NCI-H510A (cell line): Measurements from ENCODE around the gene IL1R1.
"Not testable (repeated sequence)": the region's sequence is repeated elsewhere in the genome, so short reads cannot be mapped to it uniquely, and the experiment has no call there.

Source experiments
- DNase-seq: peaks from one replicate; lab custom pipeline; 2025; lab: John Stamatoyannopoulos, UW

The IL1R1 gene

GRCh38 chr2:102110596-102111334 is 31.8 kb upstream of the IL1R1 start:
- no peak for DNase-seq

DNA sequence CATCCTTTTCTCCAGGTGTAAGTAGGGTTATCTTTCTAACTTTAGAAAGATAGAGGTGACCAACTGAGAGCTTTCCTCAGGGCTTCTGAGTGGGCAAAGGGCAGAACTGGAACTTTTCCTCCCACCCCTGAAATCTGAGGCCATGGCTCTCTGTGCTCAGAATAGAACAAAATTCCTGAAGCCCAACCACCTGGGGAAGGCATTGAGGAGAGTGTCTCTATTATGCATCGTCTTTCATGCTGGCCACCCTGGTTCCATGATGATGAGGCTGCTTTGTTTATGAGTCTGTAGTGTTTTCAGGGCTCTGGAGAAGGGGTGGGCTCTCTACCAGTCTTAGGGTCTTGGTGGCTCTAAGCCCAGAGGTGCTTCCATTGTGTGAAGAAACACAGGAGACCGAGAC is 30.7 kb upstream of the IL1R1 start:
- no peak for DNase-seq

DNA sequence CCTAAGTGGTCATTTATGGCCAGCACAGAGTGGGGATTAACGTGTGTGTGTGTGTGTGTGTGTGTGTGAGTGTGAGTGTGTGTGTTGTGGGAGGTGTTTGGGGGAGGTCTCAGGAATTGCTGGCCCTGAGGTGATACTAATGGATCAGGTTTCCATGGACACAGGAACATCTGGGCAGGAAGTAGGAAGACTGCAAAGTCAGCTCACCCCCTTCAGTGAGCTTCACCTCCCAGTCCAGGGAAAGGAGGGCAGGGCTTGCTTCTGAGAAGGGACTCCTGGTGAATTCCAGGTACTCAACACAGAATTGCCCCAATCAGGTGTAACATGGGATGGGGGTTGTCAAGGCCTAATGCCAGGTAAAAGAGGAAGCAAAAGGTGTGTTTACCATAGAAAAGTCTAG is 30.3 kb upstream of the IL1R1 start:
- DNase-seq: no peak

GRCh38 chr2:102112692-102113665 is 29.6 kb upstream of the IL1R1 start:
- no peak for DNase-seq

- no peak for DNase-seq
Observed at GRCh38 chr2:102114290-102114721, 28.2 kb upstream of the IL1R1 start.

- no peak for DNase-seq
Observed at GRCh38 chr2:102114851-102115497, 27.6 kb upstream of the IL1R1 start.

- DNase-seq: no peak
Observed at GRCh38 chr2:102116630-102117471, 25.7 kb upstream of the IL1R1 start.

- no peak for DNase-seq
Observed at GRCh38 chr2:102117472-102117858, 25.1 kb upstream of the IL1R1 start.

DNA sequence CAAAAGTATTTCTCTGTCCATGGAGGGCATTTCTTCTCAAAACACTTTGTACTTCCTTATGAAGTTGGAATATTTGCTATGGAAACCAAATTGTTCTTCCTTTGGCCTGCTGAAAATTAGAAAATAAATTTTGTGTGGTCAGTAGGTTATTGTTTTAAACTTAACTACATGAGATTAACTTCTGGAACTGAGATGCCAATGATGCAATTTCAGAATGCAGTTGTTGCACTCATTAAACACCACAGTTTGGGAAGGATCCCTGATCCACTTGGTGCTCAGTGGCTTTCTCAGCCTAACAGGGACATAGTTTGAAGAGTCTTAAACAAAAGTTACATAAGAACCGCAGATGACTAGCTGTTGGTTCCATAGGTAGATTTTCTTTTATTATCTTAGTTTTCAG is 23.3 kb upstream of the IL1R1 start:
- no peak for DNase-seq

DNA sequence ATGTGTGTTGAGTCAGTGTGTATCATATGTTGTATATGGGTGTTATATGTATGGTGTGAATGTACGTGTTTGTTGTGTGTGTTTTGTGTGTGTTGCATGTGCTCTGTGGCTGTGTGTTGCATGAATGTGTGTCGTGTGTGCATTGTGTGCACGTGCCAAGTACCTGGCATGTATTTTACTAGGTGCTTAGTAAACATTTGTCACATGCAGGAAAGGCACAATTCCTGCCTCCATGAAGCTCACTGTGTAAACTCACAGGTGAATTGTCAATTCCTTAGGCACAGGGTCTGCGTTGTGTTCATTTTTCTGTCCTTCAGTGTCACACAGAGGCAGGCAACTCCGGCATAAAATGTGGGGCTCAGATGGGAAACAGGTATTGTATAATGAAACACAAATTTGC is 22.3 kb upstream of the IL1R1 start:
- no peak for DNase-seq

DNA sequence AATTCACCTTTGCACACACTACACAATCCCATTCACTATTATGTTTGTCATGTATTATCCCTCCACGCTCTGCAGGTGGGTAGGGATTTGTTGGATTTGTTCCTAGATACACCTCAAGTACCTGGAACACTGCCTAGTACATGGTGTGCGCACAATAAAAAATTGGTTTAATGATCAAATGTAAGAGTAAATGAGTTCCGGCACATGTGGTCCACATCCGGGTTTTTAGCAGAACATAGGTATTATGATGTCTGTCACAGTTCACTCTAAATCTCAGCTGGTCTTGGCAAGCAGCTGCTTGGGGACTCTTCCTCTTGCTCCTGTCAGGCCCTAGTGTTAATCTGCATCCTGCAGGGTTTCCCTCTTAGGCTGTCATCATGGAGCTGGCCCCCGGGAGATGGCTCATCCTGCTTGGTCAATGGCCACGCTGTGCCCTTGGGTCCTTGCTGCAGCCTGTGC is 21.8 kb upstream of the IL1R1 start:
- DNase-seq: no peak

DNA sequence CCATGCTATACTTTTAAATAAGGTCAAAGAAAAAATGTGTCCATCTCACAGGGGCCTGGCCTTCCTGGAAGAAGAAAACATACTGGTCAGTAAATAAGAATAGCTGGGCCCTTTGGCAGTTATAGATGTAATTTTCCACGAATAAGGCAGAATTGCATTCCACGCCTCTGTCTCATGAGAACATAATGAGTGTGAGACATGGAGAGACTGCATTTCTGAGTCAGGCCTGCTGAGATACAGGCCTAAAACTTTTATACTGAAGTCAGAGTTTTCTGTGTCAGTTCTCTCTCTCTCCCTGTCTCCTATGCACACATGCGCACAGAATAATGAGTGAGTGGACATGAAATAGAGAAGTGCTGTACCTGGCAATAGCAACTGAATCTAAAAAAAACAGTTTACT is 20.4 kb upstream of the IL1R1 start:
- no peak for DNase-seq

- no peak for DNase-seq
Observed at GRCh38 chr2:102122909-102123308, 19.6 kb upstream of the IL1R1 start.

GRCh38 chr2:102124421-102124820 is 18.1 kb upstream of the IL1R1 start:
- not testable (repeated sequence) for DNase-seq

- DNase-seq: no peak
Observed at GRCh38 chr2:102126169-102126568, 16.4 kb upstream of the IL1R1 start.

DNA sequence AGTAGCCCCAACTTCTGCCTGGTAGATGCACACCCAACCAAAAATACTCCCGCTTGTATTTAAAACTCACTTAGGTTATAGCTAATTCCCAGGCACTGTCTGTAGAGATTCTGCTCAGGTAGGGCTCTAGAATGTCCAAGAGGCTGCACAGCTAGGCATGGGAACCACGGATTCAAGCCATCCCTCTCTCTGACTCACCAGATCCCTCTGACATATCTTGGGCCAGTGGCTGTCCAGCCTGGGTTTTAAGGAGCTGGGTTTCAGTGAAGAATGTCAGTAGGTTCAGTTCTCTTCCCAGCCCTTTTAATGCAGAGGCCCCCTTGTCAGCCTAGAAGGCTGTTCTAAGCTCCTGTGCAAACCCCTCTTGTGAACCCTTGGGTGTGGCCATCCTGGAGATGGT is 15.9 kb upstream of the IL1R1 start:
- DNase-seq: no peak

- DNase-seq: no peak
Observed at GRCh38 chr2:102129082-102129481, 13.5 kb upstream of the IL1R1 start.

DNA sequence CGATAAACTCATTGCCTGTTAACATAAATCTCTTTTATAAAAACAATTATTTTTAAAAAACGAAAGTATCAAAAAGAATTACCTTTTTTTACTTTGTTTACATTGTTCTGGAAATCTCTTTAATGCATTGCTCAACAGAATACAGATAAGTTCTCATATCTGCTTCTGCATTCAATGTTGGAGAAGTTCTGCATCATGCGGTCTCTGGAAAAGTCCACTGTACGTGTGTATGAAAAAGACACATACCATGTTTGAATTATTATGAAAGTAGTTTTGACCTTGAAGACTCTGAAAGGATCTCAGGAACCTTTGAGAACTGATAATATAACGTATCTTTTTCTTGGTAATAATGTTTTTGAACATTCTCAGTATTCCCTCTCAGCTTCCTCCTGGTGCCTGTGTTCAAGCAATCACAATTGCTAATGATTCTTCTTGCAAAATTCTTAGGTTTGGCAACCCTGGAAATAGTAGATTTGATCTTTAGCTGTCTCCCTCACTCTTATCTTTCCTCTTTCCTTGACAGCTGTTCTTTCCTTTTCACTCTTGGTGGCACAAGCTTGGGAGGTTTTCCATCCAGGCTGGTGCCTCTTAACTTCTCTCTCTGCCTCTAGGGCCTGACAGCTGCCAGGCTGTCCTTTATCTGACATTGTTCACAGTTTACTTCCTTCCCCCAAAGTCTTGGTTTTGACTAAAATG is 12.4 kb upstream of the IL1R1 start:
- DNase-seq: no peak

DNA sequence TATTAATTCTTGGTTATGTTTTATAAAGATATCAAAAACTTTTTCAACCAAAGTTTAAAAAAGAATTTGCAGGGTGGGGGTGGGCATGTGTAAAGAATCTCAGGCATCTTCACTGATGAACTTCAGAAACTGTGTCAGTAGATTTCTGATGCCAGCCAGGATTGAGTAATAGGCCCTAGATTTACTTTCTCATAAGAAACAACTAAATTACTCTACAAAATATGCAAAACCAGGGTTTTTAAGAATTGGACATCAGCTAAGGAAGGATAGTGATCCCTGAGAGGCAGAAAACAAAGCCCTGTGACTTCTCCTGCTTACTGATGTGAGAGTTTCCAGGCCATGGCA is 11.9 kb upstream of the IL1R1 start:
- no peak for DNase-seq

DNA sequence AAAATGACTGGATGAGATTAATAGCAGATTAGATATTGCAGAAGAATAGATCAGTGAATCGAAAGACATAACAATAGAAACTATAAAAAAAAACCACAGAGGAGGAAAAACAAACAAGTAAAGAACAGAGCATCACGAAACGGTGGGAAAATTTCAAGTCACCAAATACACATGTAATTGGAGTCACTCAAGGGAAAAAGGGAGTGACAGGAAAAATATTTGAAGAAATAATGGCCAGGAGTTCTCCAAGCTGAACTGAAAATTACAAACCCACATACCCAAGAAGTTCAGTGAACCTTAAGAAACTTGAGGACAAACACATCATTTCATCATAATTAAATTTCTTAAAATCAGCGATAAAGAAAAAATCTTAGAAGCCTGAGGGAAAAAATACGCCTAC is 11.0 kb upstream of the IL1R1 start:
- DNase-seq: no peak

- no peak for DNase-seq
Observed at GRCh38 chr2:102137138-102137537, 5.4 kb upstream of the IL1R1 start.
